Measurements from ENCODE around the gene ZNF653.

- TF ChIP-seq CTCF (conservative IDR thresholded peaks at IDR 0.05; ENCODE audit: low read length) = no peak
- no peak for TF ChIP-seq EZH2phosphoT487 (IDR thresholded peaks at IDR 0.05; ENCODE audit: borderline replicate concordance, low read depth, low read length)
These were observed 1.9 kb upstream of the ZNF653 start for GRCh38 chr19:11507370-11508078.

All from OCI-LY7 (cell line).